GM12892 (cell line): ENCODE measurements around the gene PIGS.
"Not testable (repeated sequence)": the region's sequence is repeated elsewhere in the genome, so short reads cannot be mapped to it uniquely, and the experiment has no call there.

ENCODE experiments used
- DNase-seq: peaks from one replicate; pipeline ENCODE4 v3.0.0; 2011; ENCODE audit not compliant: insufficient read length
- FAIRE-seq: peaks from 2 replicates; lab custom pipeline; 2011; peaks lifted over from hg19 to GRCh38; lab: Jason Lieb, UNC
- POLR2A ChIP-seq: IDR thresholded peaks from 2 replicates; pipeline ENCODE4 v1.6.1; 2011; ENCODE audit warnings: low read depth, low read length, control low read depth
- POLR2AphosphoS5 ChIP-seq: IDR thresholded peaks from 2 replicates; pipeline ENCODE4 v1.6.1; 2011; ENCODE audit warnings: low read depth, low read length, control low read depth
- TAF1 ChIP-seq: IDR thresholded peaks from 2 replicates; pipeline ENCODE4 v1.6.1; 2011; ENCODE audit warnings: low read depth, mild to moderate bottlenecking, control low read depth, low read length, borderline replicate concordance

PIGS gene

GRCh38 chr17:28523876-28524275 is 47.4 kb downstream of the PIGS start:
- FAIRE-seq (no peak), DNase-seq (no peak)
- TF ChIP-seq POLR2A (no peak), TAF1 (no peak), POLR2AphosphoS5 (no peak)

- no peak for FAIRE-seq
- DNase-seq = no peak
- TF ChIP-seq POLR2AphosphoS5 (no peak), POLR2A (no peak), TAF1 (no peak)
Measured at GRCh38 chr17:28523186-28523585, 48.1 kb downstream of the PIGS start.

GRCh38 chr17:28522281-28522680 is 49.0 kb downstream of the PIGS start:
- not testable (repeated sequence) for DNase-seq, FAIRE-seq

- FAIRE-seq (no peak), DNase-seq (no peak)
Measured at GRCh38 chr17:28521311-28522085, 49.8 kb downstream of the PIGS start.

GRCh38 chr17:28520687-28521086 is 50.6 kb downstream of the PIGS start:
- FAIRE-seq (no peak), DNase-seq (no peak)
- TF ChIP-seq POLR2A (no peak), TAF1 (no peak), POLR2AphosphoS5 (no peak)

More at GRCh38 chr17:28521311-28522085, 49.8 kb downstream of the PIGS start:
- TF ChIP-seq POLR2A = no peak

GRCh38 chr17:28519236-28519635 is 52.1 kb downstream of the PIGS start:
- TF ChIP-seq POLR2A (no peak), POLR2AphosphoS5 (no peak)
- no peak for DNase-seq
- FAIRE-seq = no peak

GRCh38 chr17:28518578-28518977 is 52.7 kb downstream of the PIGS start:
- TF ChIP-seq POLR2A (no peak), POLR2AphosphoS5 (no peak)
- DNase-seq = no peak
- FAIRE-seq = no peak

GRCh38 chr17:28518132-28518531 is 53.2 kb downstream of the PIGS start:
- TF ChIP-seq TAF1 = no peak
- no peak for TF ChIP-seq POLR2AphosphoS5
- TF ChIP-seq POLR2A = no peak
- no peak for DNase-seq
- peak; percentile 74 for FAIRE-seq

GRCh38 chr17:28515518-28515917 is 55.8 kb downstream of the PIGS start:
- TF ChIP-seq TAF1 = no peak
- no peak for TF ChIP-seq POLR2AphosphoS5
- TF ChIP-seq POLR2A = no peak
- FAIRE-seq (no peak), DNase-seq (no peak)

GRCh38 chr17:28514561-28515002 is 56.7 kb downstream of the PIGS start:
- TF ChIP-seq TAF1 = no peak
- TF ChIP-seq POLR2A = no peak
- DNase-seq (no peak), FAIRE-seq (no peak)

GRCh38 chr17:28513476-28513875 is 57.8 kb downstream of the PIGS start:
- FAIRE-seq (no peak), DNase-seq (no peak)
- TF ChIP-seq POLR2A (no peak), TAF1 (no peak), POLR2AphosphoS5 (no peak)

GRCh38 chr17:28511858-28512461 is 59.4 kb downstream of the PIGS start:
- FAIRE-seq = no peak
- no peak for DNase-seq
- TF ChIP-seq POLR2A (no peak), TAF1 (no peak), POLR2AphosphoS5 (no peak)
